Glutamatergic neuron (in vitro differentiated cells): ENCODE data around the gene RB1. TPM values are rescaled to one million over a fixed set of nuclear protein-coding genes. Genes with fewer than 3 reads are reported as not detected.

Source experiments
- DNase-seq: peaks from one replicate; pipeline ENCODE4 v3.0.0; 2022
- H3K27ac Mint-ChIP-seq: one replicate; pipeline ENCODE4 v1.8.0; 2020; ENCODE audit warnings: mild to moderate bottlenecking, mixed read lengths, inconsistent platforms; ENCODE audit not compliant: unreplicated experiment
- H3K27me3 Mint-ChIP-seq: one replicate; pipeline ENCODE4 v1.8.0; 2020; ENCODE audit warnings: mild to moderate bottlenecking, moderate library complexity, mixed read lengths, inconsistent platforms; ENCODE audit not compliant: unreplicated experiment
- H3K36me3 Mint-ChIP-seq: one replicate; pipeline ENCODE4 v1.8.0; 2020; ENCODE audit warnings: mild to moderate bottlenecking, mixed read lengths, inconsistent platforms; ENCODE audit not compliant: unreplicated experiment
- H3K4me1 Mint-ChIP-seq: one replicate; pipeline ENCODE4 v1.8.0; 2020; ENCODE audit warnings: mild to moderate bottlenecking, low read depth, mixed read lengths, inconsistent platforms; ENCODE audit not compliant: unreplicated experiment
- H3K4me3 Mint-ChIP-seq: one replicate; pipeline ENCODE4 v1.8.0; 2020; ENCODE audit warnings: mild to moderate bottlenecking, mixed read lengths, inconsistent platforms; ENCODE audit not compliant: unreplicated experiment
- H3K9me3 Mint-ChIP-seq: one replicate; pipeline ENCODE4 v1.8.0; 2020; ENCODE audit warnings: mild to moderate bottlenecking, moderate library complexity, mixed read lengths, inconsistent platforms; ENCODE audit not compliant: unreplicated experiment
- total RNA-seq: library from RNA; stranded (reverse); fragmentation: NEBNext Ultra II Directional; extraction: Animal tissue kit (Norgen Biotek cat#: 25700); gene quantifications from one replicate; pipeline ENCODE4 v1.2.1, GENCODE V29; 2021; ENCODE audit not compliant: unreplicated experiment
- TF ChIP-seq, protein P1 (sequence below): fragments of 200-600 bp; sonication (generic); IDR thresholded peaks from one replicate; pipeline ENCODE4 v1.5.0; 2021; ENCODE audit not compliant: partially characterized antibody, unreplicated experiment

Gene RB1
- total RNA-seq, 1 donor from 2014 or later = 50.3 TPM

DNA sequence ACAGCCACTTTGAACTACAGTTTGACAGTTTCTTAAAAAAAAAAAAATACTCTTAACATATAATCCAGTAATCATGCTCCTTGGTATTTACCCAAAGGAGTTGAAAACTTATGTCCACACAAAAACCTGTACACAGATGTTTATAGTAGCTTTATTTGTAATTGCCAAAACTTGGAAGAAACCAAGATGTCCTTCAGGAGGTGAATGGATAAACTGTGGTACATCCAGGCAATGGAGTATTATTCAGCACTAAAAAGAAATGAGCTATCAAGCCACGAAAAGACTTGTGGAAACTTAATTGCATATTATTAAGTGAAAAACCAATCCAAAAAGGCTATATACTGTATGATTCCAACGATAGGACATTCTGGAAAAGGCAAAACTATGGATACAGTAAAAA is 184.4 kb downstream of the RB1 start:
- Mint-ChIP-seq H3K4me1 (no peaks in the 10 kb centered on the region), H3K27me3 (no peaks in the 10 kb centered on the region), H3K4me3 (no peak overlapping the region), H3K9me3 (no peaks in the 10 kb centered on the region), H3K27ac (no peak overlapping the region), H3K36me3 (peaks cover 6% of the 10 kb centered on the region)
- no peak for DNase-seq
- TF ChIP-seq, protein P1, sequence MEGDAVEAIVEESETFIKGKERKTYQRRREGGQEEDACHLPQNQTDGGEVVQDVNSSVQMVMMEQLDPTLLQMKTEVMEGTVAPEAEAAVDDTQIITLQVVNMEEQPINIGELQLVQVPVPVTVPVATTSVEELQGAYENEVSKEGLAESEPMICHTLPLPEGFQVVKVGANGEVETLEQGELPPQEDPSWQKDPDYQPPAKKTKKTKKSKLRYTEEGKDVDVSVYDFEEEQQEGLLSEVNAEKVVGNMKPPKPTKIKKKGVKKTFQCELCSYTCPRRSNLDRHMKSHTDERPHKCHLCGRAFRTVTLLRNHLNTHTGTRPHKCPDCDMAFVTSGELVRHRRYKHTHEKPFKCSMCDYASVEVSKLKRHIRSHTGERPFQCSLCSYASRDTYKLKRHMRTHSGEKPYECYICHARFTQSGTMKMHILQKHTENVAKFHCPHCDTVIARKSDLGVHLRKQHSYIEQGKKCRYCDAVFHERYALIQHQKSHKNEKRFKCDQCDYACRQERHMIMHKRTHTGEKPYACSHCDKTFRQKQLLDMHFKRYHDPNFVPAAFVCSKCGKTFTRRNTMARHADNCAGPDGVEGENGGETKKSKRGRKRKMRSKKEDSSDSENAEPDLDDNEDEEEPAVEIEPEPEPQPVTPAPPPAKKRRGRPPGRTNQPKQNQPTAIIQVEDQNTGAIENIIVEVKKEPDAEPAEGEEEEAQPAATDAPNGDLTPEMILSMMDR = no peak

DNA sequence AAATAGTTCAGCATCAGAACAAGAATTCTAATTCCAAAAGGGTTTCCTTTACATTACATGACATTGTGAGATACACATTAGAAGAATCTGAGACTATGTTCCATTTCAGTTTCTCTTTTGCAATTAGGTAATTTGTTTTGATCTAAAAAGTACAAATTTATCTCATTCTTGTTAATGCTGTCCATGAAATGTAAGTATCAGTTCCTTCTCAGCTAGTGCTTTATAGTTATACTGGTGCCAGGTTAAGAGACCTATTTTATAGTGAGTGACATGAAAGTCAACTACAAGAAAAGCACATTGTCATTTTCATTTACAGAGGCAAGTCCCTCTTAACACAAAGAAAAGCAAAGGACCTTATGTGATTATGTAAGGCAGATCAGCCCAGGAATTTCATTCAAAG is 185.4 kb downstream of the RB1 start:
- Mint-ChIP-seq H3K9me3 (no peaks in the 10 kb centered on the region), H3K27me3 (no peaks in the 10 kb centered on the region), H3K36me3 (peaks cover 6% of the 10 kb centered on the region), H3K4me3 (no peak overlapping the region), H3K4me1 (no peaks in the 10 kb centered on the region), H3K27ac (no peak overlapping the region)
- no peak for DNase-seq
- TF ChIP-seq, protein P1 = no peak

DNA sequence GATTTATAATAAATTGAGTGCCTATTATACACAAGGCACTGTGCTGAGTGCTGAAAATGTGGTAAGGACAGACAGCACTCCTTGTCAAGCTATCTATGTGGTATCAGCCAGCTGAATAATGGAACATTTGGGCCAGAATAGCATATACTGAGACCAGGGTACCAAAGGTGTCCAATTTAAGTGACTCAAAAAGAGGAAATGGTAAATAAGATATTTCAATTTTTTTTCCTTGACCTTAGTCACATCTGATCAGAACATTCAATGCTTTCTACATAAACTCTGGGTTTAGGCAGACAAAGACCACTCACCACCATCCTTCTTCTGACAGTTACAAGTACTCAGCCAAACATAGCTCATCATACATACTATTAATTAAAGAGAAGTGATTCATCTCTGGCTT is 186.1 kb downstream of the RB1 start:
- no peaks in the 10 kb centered on the region for H3K27me3 Mint-ChIP-seq
- H3K27ac Mint-ChIP-seq = no peak overlapping the region
- no peaks in the 10 kb centered on the region for H3K9me3 Mint-ChIP-seq
- H3K4me1 Mint-ChIP-seq = no peaks in the 10 kb centered on the region
- peaks cover 6% of the 10 kb centered on the region for H3K36me3 Mint-ChIP-seq
- H3K4me3 Mint-ChIP-seq = no peak overlapping the region
- TF ChIP-seq, protein P1 = no peak
- DNase-seq = no peak

DNA sequence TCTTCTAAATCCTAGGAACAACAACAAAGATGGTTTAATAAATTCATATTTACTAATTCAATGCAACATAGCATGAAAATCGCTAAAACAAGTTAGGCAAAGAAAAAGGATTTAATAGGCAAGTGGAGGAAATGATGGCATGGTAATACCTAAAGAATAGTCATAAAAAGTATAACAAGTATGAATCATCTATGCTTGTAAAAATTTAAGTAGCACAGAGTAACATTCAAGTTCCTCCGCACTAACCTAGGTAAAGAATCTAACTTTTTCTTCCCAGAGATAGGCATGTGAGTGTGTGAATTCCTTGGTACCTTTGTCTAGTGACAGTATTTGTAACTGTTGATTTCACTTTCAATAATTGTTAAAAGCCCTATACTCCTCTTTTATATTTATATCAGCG is 186.7 kb downstream of the RB1 start:
- no peaks in the 10 kb centered on the region for H3K4me1 Mint-ChIP-seq
- peaks cover 6% of the 10 kb centered on the region for H3K36me3 Mint-ChIP-seq
- DNase-seq = no peak
- H3K9me3 Mint-ChIP-seq = no peaks in the 10 kb centered on the region
- TF ChIP-seq, protein P1 = no peak
- H3K27me3 Mint-ChIP-seq = no peaks in the 10 kb centered on the region
- no peak overlapping the region for H3K4me3 Mint-ChIP-seq
- no peak overlapping the region for H3K27ac Mint-ChIP-seq

DNA sequence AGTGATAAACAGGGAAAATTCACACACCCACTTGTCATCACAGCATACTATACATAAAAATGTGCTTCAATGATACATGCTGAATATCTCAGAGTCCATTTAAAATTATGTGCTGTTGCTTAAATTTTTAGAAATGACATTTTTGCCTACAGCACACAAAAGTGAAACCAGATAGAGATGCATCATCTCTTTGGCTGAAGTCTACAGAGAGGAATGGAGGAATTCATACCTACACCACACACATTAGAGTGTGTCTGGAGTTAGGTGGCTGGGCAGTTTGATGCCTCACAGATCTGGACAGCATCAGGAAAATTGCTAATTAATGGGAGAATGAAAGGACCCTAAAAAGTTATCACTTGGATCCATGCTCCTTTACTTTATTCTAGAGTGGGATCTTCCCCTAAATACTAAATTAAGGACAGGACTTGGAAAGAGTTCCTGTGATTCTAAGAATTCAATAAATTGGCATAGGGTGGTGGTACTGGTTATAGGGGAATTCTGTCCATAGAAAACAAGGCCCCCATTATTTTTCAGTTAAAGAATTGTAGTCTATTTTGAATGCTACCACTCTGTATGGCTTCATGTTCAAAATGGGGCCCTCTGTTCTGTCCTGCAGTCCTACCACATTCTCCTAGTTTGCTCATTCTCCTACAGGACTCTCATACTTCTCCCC is 188.0 kb downstream of the RB1 start:
- H3K4me1 Mint-ChIP-seq = no peaks in the 10 kb centered on the region
- no peaks in the 10 kb centered on the region for H3K9me3 Mint-ChIP-seq
- TF ChIP-seq, protein P1 = no peak
- peaks cover 6% of the 10 kb centered on the region for H3K36me3 Mint-ChIP-seq
- no peak overlapping the region for H3K27ac Mint-ChIP-seq
- H3K27me3 Mint-ChIP-seq = no peaks in the 10 kb centered on the region
- no peak for DNase-seq
- no peak overlapping the region for H3K4me3 Mint-ChIP-seq
